ENCODE results near the gene FCGR2B.
"Not testable (repeated sequence)": the region's sequence is repeated elsewhere in the genome, so short reads cannot be mapped to it uniquely, and the experiment has no call there.

The FCGR2B gene

DNA sequence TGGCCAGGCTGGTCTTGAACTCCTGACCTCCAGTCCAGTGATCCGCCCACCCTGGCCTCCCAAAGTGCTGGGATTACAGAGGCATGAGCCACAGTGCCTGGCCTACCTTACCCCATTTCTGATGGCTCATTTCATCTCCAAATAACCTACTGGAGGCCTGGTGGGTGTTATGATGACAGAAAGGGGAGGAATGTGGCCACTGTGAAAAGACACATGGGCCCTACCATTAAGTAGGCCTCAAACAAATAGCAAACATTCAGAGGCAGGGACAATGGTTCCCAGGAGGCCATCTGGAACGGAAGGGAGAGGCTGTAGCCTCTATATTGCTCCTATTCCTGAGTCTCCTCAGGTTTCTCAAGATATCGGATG is 43.2 kb downstream of the FCGR2B start:
- no peak for DNase-seq (ENCODE audit: low read depth, low spot score)

GRCh38 chr1:161706482-161707347 is 43.8 kb downstream of the FCGR2B start, which contains the start of gene FCRLA:
Gene FCRLA, plus strand, starts transcription at chr1:161707229. Its CDS starts 36 bp downstream, at chr1:161707265.
- peak; percentile 13 for DNase-seq (ENCODE audit: low read depth, low spot score)

DNA sequence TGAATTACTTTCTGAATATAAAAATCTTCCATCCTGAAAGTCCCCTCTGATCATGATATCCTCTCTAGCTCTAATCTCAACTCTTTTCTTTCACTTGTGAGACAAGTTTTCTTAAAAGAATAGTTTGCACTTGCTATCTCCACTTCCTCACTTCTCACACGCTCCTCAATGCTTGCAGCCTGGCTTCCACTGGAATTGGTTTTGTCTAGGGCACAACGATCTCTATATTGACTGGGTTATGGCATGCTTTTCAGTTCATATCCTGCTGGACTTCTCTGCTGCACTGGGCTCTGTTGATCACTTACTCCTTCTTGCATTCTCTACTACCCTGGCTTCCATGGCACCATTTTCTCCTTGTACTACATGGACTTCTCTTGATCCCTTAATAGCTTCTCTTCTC is 44.6 kb downstream of the FCGR2B start:
- DNase-seq (ENCODE audit: low read depth, low spot score): no peak

DNA sequence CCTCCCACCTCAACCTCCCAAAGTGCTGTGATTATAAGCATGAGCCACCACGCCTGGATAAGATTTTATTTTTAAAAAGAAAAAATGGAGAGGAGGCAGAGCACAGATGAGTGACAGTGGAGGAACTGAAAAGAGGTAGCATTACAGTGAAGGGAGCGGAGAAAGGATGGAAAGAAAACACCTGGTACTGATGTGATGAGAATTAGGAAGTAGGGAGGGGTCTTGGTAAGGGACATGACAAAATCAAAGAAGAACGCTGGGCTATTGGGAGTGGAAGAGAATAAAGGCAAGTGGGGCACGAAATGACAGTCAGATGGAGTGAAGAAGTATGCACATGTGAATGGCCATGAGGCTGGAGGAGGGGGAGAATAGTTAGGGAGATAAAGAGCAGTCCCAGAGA is 46.4 kb downstream of the FCGR2B start:
- no peak for DNase-seq (ENCODE audit: low read depth, low spot score)

DNA sequence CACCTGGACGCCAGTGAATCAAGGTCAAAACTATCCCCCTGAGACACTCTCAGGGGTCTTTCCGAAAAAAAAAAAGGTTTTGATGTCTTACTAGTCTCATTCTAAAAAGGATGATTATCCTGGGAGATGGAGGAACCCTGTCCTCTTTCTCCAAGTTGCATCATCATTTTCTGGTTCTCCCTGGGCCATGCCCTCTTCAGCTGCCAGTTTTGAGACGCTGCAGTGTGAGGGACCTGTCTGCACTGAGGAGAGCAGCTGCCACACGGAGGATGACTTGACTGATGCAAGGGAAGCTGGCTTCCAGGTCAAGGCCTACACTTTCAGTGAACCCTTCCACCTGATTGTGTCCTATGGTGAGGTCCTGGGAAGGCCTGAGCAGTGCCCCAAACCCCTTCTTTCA is 47.6 kb downstream of the FCGR2B start:
- DNase-seq (ENCODE audit: low read depth, low spot score): no peak

GRCh38 chr1:161718559-161719324 is 55.8 kb downstream of the FCGR2B start:
- DNase-seq (ENCODE audit: low read depth, low spot score): no peak

DNA sequence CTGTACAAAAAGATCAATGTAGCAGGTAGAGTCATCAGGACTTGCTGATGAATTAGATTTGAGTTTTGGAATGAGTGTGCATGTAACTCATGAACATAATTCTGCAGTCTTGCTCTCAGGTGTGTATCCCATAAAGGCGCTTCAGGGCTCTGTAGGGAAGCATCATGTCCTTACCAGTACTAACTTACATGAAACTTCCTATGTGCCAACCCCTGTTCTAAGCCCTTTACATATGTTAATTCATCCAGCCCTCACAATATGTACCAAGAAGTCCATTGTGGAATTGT is 56.3 kb downstream of the FCGR2B start:
- DNase-seq (ENCODE audit: low read depth, low spot score): no peak

DNA sequence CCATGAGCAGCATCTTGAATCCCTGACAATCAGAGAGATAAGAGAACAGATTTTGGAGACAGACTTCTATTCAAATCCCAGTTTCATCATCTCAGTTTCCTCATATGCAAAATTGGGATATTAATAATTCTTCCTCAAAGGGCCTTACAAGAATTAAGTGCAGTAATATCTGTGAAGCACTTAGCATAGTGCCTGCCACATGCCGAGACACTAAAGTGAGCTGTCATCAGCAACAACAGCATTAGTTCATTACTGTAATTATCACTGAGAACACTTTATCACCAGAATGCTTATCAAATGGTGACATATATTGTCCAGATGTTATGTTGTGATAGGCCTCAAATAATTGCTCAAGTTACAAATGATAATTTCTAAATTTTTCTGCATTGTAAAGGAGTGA is 57.5 kb downstream of the FCGR2B start:
- no peak for DNase-seq (ENCODE audit: low read depth, low spot score)

DNA sequence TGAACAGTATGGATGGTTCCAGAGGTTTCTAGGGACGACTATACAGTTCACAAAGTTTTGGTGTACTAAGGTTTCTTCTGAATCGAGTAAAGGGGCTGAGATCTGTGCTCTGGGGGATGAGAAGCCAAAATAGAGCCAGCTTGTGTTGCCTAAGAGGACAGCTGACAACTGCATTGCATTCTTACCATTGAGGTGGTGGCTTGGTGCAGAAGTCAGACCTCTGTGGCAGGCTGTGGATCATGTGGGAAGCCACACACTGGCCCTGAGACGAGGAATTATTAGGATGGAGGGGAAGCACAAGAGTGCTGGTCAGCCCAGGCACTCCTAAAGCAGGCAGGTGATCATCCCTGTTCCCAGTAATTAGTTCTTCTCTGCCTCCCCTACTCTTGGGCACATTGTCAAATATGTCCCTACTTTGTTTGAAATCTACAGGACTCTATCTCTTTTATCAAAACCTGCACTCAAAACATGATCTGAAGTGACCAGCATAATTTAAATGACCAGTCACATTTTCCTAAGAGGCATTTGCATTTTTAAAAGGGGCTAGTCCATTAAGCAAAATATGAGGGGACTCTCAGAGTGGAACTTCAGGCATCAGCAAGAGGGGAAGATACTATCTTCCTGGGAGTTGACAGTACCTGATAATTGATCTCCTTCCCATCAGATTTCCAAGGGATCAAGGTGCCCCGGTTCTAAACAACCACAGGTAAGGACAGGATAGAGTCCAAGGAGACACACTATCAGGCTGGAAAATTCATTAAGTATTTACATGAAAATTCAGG is 58.2 kb downstream of the FCGR2B start, which contains the start of gene FCRLB:
FCRLB (plus strand) TSS at position 589 of the 782 bp plus-strand sequence. CDS start 1,129 bp downstream, outside the sequence.
- DNase-seq (ENCODE audit: low read depth, low spot score): no peak

- DNase-seq (ENCODE audit: low read depth, low spot score): no peak
These were observed 58.9 kb downstream of the FCGR2B start for GRCh38 chr1:161721738-161722343.

GRCh38 chr1:161722406-161722805 is 59.5 kb downstream of the FCGR2B start:
- DNase-seq (ENCODE audit: low read depth, low spot score): no peak

DNA sequence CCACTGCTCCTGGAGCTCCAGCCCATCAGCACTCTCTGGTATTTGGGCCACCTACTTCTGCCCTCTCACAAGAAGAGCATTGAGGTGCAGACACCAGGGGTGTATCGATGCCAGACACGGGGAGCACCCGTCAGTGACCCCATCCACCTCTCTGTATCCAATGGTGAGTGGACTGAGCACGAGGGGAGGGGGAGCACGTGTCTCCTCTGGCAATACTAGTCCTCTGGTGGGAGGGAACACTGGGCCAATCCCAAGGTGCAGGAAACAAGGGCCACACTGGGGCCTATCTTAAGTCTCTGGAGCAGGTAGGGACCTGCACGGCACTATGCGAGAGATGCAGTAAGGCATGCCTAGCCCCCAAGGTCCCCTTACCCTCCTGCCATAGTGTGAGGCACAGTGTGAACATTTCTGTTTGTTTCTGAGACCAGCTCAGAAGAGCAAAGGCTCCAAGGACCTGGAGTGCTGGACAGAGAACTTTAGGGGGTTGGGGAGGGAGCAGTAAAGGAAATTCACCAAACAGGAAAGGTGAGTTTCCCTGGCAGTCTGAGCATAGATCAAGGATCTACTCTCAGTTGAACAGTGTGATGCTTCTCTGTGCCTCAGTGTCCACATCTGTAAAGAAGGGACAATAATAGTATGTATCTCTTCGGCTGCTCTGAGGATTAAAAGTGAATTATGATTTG is 60.7 kb downstream of the FCGR2B start:
- DNase-seq (ENCODE audit: low read depth, low spot score): no peak

- DNase-seq (ENCODE audit: low read depth, low spot score): not testable (repeated sequence)
These were observed 62.4 kb downstream of the FCGR2B start for GRCh38 chr1:161725258-161725907.

DNA sequence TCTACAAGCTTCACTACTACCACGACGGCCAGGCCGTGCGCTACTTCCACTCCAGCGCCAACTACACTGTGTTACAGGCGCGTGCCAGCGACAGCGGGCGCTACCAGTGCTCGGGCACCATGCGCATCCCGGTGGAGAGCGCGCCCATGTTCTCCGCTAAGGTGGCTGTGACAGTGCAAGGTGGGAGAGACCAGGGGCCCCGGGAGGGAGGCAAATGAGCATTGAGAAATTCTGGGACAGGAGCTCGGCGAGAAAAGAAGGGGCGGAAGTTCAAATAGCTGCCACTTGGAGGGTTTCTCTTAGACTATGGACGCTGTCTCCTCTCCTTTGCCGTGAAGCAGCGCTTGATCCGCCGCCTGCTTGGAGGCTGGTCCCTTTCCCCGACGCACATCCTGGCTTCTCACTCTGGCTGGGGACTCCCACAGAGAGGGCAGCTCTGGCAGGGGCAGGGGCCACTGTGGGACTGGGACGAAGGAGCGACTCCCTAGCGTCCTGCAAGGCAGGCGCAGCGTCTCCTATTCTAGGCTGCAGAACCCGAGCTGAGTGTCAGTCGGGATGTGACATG is 63.0 kb downstream of the FCGR2B start:
- DNase-seq (ENCODE audit: low read depth, low spot score): no peak

DNA sequence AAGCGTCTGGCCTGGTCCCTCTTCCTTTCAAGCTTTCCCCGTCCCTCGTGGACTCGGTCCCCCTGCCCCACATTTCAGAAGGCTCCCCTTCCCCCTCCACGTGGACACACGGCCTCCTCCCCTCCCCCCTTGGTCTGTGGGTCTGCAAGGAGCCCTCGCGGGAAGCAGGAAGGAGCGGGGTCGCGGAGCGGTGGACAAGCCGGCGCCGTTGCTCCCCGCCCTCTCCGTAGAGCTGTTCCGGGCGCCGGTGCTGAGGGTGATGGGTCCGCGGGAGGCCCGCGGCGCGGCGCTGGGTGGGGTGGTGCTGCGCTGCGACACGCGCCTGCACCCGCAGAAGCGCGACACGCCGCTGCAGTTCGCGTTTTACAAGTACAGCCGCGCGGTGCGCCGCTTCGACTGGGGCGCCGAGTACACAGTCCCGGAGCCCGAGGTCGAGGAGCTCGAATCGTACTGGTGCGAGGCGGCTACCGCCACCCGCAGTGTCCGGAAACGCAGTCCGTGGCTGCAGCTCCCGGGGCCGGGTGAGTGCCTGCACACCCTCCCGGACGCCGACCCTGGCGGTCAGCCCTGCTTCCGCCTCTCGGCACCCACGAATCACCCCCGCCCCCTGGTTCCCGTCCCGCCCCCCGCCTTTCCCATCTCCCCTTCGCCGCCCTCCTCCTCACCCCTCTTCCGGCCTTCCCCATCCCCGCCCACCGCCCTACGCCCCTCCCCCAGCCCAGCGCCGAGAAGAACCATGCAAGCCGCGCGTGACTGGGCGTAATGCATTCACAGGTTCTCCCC is 63.7 kb downstream of the FCGR2B start:
- DNase-seq (ENCODE audit: low read depth, low spot score): no peak

DNA sequence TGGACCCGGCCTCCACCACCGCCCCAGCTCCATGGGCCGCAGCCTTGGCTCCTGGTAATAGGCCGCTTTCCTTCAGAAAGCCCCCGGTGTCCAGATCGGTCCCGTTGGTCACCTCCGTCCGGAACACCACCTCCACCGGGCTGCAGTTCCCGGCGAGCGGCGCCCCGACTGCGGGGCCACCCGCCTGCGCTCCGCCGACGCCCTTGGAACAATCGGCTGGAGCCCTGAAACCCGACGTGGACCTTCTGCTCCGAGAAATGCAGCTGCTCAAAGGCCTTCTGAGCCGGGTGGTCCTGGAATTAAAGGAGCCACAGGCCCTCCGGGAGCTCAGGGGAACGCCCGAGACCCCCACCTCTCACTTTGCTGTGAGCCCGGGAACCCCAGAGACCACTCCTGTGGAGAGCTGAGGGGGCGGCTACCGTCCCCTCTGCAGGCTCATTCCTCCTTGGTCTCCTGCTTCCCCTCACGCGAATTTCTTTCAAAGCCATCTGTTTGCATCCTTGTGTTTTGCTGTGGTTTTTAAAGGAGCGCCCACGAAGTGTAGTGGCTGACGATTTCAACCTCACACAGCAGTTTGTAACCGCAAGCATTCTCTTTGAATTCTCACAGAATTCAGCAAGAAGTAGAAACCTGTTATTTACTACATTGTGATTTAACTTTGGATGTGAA is 64.4 kb downstream of the FCGR2B start:
- no peak for DNase-seq (ENCODE audit: low read depth, low spot score)

All from smooth muscle cell of the brain vasculature (primary cell).